ENCODE measurements around the gene DAPK2. TPM values are rescaled to one million over a fixed set of nuclear protein-coding genes. Genes with fewer than 3 reads are reported as not detected.

Gene DAPK2
- polyA plus RNA-seq, 4 donors, result 4.2 to 8.4 (median 6.4) TPM

DNA sequence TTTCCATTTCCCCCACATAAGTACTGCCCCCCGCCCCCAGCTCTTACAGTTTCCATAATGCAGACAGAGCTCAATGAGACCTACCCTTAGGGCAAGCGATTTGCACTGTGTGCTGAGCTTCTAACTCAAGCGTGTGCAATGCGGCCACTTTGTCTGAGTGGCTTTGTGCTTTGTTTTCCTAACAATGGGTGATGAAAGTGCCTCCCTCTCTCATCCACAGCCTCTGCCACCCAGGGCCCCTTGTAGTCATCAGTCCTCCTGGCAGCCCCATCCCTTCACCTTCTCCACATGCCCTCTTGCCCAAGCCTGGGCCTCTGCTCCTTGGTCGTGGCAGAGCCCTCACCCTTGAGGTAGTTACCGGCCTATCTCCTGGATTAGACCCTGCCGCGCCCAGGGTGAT, 17.2 kb downstream of the DAPK2 start:
- no peak for DNase-seq (ENCODE audit: low read depth in 4 of 4, low spot score in 2 of 4)

- DNase-seq (ENCODE audit: low read depth in 4 of 4, low spot score in 2 of 4), result no peak
Measured at GRCh38 chr15:64026591-64026990, 19.7 kb downstream of the DAPK2 start.

DNA sequence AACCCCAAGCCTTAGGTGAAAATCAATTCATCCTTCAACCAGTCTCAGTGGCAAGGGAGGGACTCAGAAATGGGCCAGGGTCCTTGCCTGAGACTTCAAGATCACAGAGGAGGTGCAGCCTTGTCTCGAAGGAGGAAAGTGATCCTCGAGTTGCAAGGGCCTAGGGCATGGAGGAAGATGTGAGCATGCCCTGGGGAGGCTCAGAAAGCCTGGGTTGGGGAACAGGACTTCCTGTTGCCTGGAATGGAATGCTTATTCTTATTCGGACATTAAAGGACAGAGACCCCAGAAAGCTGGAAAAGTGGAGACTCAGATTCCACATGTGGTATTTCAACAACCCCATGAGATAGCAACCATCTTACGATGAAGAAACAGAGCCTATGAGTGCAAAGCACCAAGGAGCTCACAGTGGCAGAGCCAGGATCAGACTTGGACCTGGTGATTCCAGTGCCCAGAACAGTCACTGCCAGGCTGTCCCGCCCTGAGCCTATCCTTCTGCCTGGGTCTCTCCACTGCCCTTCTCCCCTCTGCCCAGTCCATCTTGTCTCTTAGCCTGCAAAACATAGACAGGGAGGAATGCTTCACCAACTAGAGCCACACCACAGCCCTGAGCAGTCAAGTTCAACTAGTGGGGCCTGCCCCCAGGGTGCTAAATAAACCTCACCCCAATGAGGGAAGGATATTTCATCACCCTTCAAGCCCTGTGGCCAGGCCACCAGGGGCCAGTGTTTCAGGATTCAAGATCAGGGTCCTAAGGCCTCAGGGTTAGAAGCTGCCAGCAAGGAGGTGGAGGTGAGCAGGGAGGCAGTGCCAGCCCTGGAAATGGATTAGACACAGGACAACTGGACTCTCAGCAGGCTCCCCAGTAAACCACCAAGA, 21.9 kb downstream of the DAPK2 start:
- DNase-seq (ENCODE audit: low read depth in 4 of 4, low spot score in 2 of 4), result no peak

DNA sequence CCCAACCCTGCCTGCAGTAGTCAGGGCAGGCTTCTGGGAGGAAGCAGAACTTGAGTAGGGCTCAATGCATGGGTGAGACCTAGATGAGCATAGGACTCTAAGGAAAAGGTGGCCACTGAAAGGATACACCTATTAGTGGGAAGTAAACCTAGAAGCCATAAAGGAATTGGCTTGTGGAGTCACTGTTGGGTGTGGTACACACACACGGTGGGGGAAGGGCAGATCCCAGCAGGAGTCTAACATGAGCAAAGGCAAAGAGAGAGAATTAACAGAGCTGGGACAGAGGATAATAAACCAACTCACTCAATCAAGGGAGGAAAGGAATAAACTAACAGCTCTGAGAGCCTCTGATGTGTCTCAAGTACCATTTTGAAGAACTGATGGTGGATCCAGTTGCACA, 23.1 kb downstream of the DAPK2 start:
- no peak for DNase-seq (ENCODE audit: low read depth in 4 of 4, low spot score in 2 of 4)

DNA sequence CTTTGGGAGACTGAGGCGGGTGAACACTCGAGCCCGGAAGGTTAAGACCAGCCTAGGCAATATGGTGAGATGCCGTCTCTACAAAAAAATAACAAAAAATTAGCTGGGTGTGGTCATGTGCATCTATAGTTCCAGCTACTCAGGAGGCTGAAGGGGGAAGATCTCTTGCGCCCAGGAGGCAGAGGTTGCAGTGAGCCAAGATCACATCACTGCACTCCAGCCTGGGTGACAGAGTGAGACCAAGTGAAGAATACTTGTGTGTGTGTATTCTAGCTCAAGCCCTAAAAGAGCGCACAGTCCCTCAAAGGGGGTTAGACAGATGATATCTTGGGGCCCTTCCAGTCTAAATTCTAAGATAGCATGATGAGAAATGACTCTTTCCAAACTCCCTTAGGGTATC, 23.7 kb downstream of the DAPK2 start:
- no peak for DNase-seq (ENCODE audit: low read depth in 4 of 4, low spot score in 2 of 4)

DNA sequence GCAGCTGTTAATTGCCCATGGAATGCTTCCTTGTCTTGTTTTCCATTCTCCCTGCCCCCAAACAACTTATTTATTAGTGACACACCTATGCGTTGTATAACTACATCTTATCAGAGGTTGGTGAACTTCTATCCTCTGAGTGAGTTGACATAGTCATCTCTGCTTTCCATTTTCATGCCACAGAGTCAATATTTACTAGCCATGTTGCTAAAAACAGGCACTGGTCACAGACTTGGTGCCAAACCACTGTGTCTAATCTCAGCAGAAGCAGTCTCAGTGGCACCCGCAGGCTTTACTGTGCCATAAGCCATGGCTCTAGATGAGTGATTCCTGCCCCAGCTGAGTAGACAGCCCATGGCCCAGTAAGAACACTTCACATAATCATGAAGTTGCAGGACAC, 26.5 kb downstream of the DAPK2 start:
- no peak for DNase-seq (ENCODE audit: low read depth in 4 of 4, low spot score in 2 of 4)

- DNase-seq (ENCODE audit: low read depth in 4 of 4, low spot score in 2 of 4), result no peak
Measured at GRCh38 chr15:64017591-64018163, 28.6 kb downstream of the DAPK2 start.

DNA sequence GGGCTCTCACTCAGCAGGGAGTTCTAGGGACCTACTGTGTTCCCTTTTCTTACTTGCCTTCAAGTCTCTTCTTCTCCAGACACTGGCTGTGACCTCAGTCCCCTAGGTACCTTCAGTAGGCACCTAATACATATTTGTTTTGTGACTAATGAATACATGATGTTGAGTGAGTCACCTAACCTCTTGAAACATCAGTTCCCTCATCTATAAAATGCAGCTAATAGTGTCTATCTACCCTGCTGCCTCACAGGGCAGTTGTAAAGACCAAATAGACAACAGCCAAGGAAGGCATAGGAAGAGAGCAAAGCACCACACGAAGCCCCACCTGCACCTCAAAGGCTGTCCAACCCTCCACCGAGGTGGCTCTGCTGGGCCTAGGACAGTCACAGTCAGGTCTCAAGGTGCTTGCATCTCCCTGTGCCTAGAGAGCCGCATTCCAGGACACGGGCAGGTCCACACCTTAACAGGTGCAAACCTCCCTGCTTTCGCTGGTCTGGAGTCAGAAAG, 29.1 kb downstream of the DAPK2 start:
- no peak for DNase-seq (ENCODE audit: low read depth in 4 of 4, low spot score in 2 of 4)

DNA sequence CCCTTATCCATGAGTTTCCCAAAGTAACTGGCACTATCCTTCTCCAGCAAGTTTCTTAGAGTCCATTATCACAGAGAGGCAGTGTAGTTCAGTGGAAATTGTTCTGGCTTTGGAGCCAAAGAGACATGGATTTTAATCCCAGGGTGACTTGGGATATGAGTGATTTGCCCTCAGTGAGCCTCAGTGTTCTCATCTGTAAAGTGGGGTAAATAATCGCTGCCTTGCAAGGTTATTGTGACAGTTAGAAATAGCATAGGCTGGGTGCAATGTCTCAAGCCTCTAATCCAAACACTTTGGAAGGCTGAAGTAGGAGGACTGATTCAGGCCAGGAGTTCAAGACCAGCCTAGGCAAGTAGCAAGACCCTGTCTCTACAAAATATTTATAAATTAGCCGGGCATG, 30.0 kb downstream of the DAPK2 start:
- no peak for DNase-seq (ENCODE audit: low read depth in 4 of 4, low spot score in 2 of 4)

DNA sequence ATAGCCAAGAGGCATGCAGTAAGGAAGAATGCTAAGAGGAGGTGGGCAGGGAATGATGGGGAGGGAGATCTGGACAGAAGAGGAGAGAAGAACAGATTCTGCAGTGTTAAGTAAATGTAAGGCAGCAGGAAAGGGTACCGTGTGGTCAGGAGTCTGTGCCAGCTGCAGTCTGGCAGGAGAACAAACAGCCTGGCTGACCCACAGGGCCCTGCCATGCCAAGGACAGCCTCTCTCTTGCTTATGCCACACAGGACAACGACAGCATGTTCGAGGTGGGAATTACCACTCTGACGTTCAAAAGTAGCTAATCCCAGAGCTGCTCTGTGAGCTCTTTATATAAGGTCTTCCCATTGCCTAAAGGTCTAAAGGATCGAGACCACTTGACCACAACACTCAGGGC, 31.3 kb downstream of the DAPK2 start:
- DNase-seq (ENCODE audit: low read depth in 4 of 4, low spot score in 2 of 4), result no peak

- no peak for DNase-seq (ENCODE audit: low read depth in 4 of 4, low spot score in 2 of 4)
Measured at GRCh38 chr15:64013179-64014062, 32.9 kb downstream of the DAPK2 start.

DNA sequence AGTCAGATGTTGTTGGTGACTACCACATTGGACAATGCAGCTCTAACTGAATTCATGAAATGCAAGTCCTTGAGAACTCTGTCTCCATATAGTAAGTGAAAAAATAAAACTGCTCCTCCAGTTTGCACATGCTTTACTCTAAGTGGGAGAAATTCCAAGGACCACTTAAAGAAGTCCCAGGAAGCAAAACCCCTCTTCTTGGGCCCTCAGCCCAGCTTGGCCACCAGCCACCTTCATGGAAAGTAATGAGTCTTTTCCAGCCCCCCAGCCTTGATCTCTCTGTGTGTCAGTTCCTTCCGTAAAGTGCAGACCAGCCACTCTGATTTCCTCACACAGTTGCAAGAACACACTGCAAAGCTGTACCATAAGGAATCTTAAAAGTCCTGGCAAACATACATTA, 34.5 kb downstream of the DAPK2 start:
- DNase-seq (ENCODE audit: low read depth in 4 of 4, low spot score in 2 of 4), result no peak

DNA sequence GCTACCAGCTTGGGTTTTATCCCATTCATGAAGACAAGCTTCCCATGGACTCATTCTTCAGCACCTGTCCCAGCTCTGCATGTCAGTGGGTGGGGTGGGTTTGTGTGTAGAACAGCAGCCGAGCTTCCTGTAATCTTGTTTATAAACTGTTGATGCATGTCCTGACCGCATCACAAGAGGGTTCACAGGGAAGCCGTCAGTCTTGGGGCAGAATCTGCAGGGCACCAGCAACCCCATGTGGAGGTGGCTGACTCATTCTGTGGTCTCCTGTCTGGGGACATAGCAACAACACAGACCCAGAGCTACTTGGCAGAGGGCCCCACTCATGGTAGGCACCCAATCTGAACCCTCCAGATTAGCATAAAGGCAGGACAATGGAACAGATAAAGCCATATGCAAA, 35.6 kb downstream of the DAPK2 start:
- DNase-seq (ENCODE audit: low read depth in 4 of 4, low spot score in 2 of 4), result no peak

DNA sequence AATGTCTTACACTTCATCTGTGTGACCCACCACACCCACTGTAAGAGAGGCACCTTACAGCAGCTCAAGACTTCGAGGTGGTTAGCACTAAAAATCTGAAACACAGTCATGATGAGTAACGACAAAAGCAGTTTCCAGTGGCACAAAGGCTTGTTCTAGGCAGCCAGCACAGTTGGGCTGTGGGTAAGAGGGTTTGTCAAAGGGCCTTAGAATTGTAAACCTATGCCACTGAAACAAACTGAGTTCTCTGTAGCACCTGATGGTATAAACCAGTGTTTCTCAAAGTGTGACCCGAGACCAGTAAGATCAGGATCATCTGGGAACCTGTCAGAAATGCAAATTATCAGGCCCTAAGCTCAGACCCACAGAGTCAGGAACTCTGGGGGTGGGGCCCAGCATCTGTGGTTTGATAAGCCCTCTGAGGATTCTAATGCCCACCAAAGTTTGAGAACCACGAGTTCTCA, 36.5 kb downstream of the DAPK2 start:
- DNase-seq (ENCODE audit: low read depth in 4 of 4, low spot score in 2 of 4), result no peak

DNA sequence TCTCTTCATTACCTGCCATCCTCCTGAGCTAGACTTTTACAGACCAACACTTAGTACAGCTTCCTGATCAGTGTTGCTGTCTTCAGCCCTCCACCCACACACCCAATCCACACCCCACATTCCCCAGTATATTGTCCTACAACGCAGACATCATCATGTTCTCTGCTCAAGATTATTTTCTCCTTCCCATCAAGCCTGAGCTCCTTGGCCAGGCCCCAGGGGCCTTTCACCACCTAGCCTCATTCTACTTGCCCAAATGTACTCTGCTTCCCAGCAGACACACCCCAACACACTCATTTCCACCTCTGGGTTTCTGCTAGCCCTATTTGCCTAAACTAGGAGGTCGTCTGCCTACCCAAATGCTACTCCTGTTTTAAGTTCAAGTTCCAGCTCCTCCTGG, 37.0 kb downstream of the DAPK2 start:
- no peak for DNase-seq (ENCODE audit: low read depth in 4 of 4, low spot score in 2 of 4)

- no peak for DNase-seq (ENCODE audit: low read depth in 4 of 4, low spot score in 2 of 4)
Measured at GRCh38 chr15:64008177-64008576, 38.1 kb downstream of the DAPK2 start.

DNA sequence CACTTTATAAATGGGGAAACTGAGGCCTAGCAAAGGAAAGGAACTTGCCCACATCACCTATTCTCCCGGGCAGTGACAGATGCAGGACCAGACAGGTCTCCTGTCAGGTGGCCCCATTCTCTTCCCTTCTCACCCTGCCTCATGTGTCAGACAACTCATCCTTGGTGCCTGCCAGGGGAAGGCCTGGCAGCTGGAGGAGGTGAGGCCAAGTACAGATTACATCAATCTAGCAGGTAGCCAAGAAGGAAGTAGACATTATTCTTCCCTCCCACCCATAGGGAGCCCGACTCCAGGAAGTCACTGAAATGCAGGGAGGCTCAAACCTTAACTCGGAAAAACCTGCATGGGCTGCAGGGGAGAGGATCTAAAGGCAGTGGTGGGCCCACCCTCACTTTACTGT, 39.6 kb downstream of the DAPK2 start:
- DNase-seq (ENCODE audit: low read depth in 4 of 4, low spot score in 2 of 4), result no peak

GRCh38 chr15:64004587-64004986, 41.7 kb downstream of the DAPK2 start:
- DNase-seq (ENCODE audit: low read depth in 4 of 4, low spot score in 2 of 4), result no peak

GRCh38 chr15:64004056-64004455, 42.2 kb downstream of the DAPK2 start:
- no peak for DNase-seq (ENCODE audit: low read depth in 4 of 4, low spot score in 2 of 4)

DNA sequence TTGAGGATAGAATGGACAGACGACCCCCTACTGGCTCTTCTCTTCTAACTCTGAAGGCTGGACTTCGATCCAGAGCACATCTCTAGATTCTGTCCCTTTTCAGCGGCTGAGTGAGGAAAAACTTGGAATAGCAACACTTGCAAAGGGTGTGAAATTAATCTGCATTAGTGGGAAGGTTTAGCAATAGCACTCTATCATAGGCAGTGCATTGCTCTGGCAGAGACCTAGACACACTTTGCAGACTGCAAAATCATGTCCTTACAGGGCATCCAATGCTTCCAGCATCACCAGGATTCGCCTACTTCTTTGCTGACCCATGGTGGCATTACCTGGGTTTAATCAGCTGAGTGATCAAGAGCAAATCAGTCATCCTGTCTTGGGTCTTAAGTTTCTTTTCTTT, 43.1 kb downstream of the DAPK2 start:
- DNase-seq (ENCODE audit: low read depth in 4 of 4, low spot score in 2 of 4), result no peak

DNA sequence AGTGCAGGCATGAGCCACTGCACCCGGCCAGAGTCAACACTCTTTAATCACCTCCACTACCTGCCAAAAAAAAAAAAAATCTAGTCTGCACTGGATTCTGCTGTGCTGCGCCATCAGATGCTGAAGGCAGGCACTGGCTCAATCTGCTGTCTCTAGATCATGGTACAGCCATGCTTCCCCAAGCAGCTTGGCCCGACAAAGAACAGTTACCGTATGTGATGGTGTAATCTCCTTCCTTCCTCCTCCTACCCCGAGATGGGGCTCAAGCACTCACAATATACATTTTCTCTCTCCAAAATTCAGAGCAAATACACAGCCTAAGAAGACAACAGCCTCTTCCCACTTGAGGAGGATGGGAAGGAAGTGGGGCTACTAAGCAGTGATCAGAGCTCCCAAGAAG, 45.1 kb downstream of the DAPK2 start:
- DNase-seq (ENCODE audit: low read depth in 4 of 4, low spot score in 2 of 4), result no peak
